SK-N-MC (cell line): ENCODE results near the gene UBR3.

Experiments used
- EZH2 ChIP-seq: fragments of 200-600 bp; sonication (generic); IDR thresholded peaks from one replicate; pipeline ENCODE4 v1.6.1; 2017; ENCODE audit warnings: antibody characterized with exemption
- FOXP2 ChIP-seq: optimal IDR thresholded peaks from 2 replicates; pipeline ENCODE3; 2011; ENCODE audit warnings: mild to moderate bottlenecking, moderate library complexity; ENCODE audit not compliant: insufficient read depth; ENCODE audit errors: extremely low read length, control extremely low read depth
- POLR2AphosphoS5 ChIP-seq: IDR thresholded peaks from 2 replicates; pipeline ENCODE4 v1.6.1; 2012; ENCODE audit warnings: mild to moderate bottlenecking, low read depth, low read length, borderline replicate concordance

GRCh38 chr2:169961911-169962310 is 134.7 kb downstream of the UBR3 start:
- TF ChIP-seq EZH2 (no peak), FOXP2 (no peak), POLR2AphosphoS5 (no peak)
